ENCODE data around the gene SH3BP4. TPM values are rescaled to one million over a fixed set of nuclear protein-coding genes. Genes with fewer than 3 reads are reported as not detected.

The SH3BP4 gene
- polyA plus RNA-seq, 1 donor from 2014 or later = 2.0 TPM

DNA sequence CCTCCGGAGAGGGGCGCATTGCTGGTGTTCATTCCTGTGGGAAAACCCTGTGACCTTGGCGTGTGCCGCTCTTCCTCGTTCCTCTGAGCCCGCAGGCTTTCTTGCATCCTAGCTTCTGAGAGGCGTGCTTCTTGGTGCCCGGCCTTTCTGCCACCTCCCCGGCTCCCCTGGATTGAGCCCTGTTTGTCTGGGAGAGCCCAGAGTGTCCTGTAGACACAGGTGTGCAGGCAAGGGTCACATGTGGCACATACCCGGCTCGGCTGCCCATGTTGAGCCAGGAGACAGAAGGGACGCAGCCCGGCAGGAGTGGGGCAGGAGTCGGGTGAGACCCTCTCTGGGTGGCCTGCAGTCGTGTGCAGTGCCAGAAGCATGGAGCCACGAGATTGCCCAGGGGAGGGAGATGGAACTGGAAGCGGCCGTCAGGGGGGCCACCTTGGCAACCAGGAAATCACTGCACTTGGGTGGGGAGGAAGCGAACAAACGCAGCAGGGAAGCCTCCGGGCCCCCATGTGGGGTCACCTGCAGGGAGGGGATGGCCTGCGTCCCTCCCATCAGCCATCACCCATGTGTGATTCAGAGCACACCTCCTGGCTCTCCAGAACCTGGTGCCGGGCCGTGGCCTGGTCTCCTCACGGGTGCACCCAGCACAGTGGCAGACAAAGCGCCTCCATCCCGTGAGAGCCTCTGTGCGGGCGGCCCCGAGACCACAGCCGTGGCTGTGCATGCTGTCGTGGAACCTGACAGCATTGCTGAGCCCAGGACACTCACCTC lies 92.9 kb downstream of the SH3BP4 start:
- H3K9me3 Mint-ChIP-seq = no peaks in the 10 kb centered on the region
- H3K4me1 Mint-ChIP-seq = peaks cover 31 to 35% (median 33%) of the 10 kb centered on the region in 3 donors
- H3K36me3 Mint-ChIP-seq = no peaks in the 10 kb centered on the region
- peak overlapping the region; percentile 68 to 92 (median 82) for H3K4me3 Mint-ChIP-seq
- H3K27me3 Mint-ChIP-seq = peaks cover 6% of the 10 kb centered on the region
- H3K27ac Mint-ChIP-seq = peak overlapping the region; percentile 84 to 94 (median 94)

DNA sequence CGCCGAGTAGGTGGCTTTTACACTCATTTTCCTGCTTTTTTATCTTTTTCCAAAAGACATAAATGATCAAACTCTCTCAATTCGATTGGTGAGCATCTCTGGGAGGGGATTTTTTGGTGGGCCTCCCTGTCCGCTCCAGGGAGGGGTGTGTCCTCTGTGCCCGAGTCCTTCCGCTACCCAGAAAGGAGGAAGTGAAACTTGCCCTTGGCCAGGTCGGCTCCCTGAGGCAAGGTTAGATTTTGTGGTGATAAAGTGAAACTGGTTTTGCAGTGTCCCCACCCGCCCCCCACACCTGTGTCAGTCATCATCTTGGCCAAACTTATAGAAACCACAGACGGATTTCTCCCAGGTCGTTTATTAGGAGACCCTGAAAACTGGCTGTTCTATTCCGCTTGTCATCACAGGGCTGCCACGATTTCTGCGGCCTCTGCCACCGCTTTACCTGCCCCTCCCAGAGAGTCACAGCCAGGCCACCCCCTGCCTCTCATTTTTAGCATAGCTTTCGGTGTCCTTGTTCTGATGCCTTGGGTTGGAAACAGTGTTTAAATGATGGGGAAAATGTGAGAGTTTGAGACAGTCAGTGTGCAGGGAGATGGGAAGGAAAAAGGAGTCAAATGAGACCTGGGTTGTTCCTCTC lies 93.6 kb downstream of the SH3BP4 start:
- peak overlapping the region; percentile 68 to 92 (median 82) for H3K4me3 Mint-ChIP-seq
- H3K27me3 Mint-ChIP-seq = peaks cover 9% of the 10 kb centered on the region
- peaks cover 31 to 35% (median 33%) of the 10 kb centered on the region in 3 donors for H3K4me1 Mint-ChIP-seq
- H3K9me3 Mint-ChIP-seq = no peaks in the 10 kb centered on the region
- peak overlapping the region; percentile 84 to 94 (median 93) for H3K27ac Mint-ChIP-seq
- H3K36me3 Mint-ChIP-seq = no peaks in the 10 kb centered on the region

DNA sequence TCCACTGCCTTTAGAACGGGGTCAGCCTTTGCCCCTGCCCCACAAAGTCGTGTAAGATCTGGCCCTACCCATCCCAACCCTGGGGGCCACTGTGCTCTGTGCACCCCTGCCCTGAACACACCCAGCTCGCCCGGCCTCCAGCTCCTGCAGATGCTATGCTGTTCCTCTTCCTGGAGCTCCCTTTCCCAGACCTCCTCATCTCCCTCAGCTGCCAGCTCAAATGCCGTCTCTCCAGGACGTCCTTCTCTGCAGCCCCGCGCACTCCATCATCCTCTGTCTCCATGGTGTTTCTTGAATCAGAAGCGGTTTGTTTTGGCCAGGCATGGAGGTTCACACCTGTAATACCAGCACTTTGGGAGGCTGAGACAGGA lies 94.1 kb downstream of the SH3BP4 start:
- Mint-ChIP-seq H3K36me3 (no peaks in the 10 kb centered on the region), H3K4me1 (peaks cover 31 to 36% (median 35%) of the 10 kb centered on the region in 3 donors), H3K27ac (peak overlapping the region; percentile 78 to 94 (median 84)), H3K27me3 (peaks cover 9% of the 10 kb centered on the region), H3K4me3 (peak overlapping the region; percentile 21 to 92 (median 59)), H3K9me3 (no peaks in the 10 kb centered on the region)

DNA sequence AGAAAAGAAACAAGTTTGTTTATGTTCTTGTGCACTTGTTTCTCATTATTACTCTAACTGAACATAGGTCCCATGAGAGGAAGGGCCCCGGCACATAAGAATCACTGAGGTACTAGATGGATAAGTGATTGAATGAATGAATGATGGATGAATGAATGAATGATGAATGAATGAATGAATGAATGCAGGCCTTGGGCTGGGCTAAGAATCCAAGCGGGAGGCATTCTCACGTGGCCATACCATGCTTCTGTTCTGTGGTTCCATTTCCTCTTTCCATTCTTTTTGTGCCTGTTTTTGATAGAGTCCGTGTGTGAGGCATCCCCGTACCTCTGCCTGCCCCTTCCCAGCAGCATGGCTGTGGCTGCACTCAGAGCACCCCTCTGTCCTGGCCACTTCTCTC lies 94.8 kb downstream of the SH3BP4 start:
- Mint-ChIP-seq H3K36me3 (no peaks in the 10 kb centered on the region), H3K4me1 (peaks cover 31 to 41% (median 38%) of the 10 kb centered on the region in 3 donors), H3K9me3 (no peaks in the 10 kb centered on the region), H3K4me3 (peak overlapping the region; percentile 21 to 65 (median 44)), H3K27ac (peak overlapping the region in 2 of 3 donors; percentile 58 to 84), H3K27me3 (peaks cover 9% of the 10 kb centered on the region)

DNA sequence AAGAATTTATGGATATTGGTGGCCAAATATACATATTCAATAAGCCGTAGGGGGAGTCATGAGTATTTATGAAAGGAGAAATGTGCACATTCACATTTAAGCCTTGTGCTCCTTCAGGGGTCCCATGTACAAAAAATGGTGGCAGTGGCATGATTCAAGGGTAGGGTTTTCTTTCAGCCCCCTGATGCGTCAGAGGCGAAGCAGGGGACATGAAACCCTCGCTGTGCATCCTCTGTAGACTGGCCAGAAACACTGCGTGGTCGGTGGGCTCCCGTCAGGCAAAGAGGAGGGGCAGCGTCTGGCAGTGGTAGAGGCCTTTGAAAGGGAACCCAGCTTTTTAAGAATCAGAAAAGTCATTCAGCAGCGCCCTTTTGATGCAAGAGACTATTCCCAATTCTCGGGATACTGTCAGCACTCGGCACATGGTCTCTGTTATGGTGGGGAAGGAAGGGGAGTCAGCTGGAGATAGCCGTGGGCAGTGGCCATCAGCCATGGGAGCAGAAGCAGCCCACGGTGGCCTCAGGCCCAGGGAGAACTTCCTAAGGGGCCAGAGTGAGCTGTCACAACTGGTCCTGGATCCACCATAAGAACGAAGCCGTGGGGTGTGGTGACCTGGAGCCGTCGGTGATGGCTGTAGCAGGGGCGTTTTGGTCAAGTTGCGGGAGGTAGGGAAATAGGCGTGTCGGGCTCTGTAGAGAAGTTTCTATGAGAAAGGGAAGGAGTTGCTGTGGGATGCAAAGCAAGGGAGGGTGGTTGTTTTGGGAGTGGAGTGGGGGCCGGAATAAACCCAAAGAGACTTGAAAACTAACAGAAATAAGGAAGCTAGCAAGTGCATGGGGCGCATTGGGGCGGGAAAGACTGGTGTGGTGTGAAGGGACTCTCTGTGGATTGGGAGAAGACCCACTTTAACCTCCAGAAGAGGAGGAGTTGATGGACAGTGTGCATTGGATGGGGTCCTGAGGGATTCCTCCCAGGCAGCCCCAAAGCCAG lies 95.6 kb downstream of the SH3BP4 start:
- H3K27ac Mint-ChIP-seq = peak overlapping the region in 1 of 3 donors; percentile 58
- H3K4me3 Mint-ChIP-seq = peak overlapping the region in 1 of 4 donors; percentile 33
- no peaks in the 10 kb centered on the region for H3K36me3 Mint-ChIP-seq
- peaks cover 11% of the 10 kb centered on the region for H3K27me3 Mint-ChIP-seq
- H3K9me3 Mint-ChIP-seq = no peaks in the 10 kb centered on the region
- H3K4me1 Mint-ChIP-seq = peaks cover 31 to 43% (median 40%) of the 10 kb centered on the region in 3 donors

DNA sequence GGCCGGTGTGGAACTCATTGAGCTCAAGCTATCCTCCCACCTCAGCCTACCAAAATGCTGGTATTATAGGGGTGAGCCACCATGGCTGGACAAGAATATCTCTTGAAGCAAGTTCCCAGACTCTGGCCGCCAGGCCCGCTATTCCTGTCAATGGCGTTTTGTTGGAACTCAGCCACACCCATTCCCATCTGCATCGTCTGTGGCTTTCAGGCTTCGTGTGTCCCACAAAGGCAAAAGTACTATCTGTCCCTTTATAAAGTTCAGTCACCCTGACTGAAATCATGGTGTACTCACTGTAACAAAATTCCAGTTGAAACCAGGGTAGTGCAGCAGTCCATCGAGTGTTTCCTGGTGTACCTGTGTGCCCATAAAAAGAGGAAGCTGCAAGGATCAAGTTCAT lies 96.7 kb downstream of the SH3BP4 start:
- Mint-ChIP-seq H3K9me3 (no peaks in the 10 kb centered on the region), H3K27me3 (peaks cover 11% of the 10 kb centered on the region), H3K4me3 (peak overlapping the region in 1 of 4 donors; percentile 27), H3K36me3 (no peaks in the 10 kb centered on the region), H3K4me1 (peaks cover 31 to 43% (median 40%) of the 10 kb centered on the region in 3 donors), H3K27ac (no peak overlapping the region)

DNA sequence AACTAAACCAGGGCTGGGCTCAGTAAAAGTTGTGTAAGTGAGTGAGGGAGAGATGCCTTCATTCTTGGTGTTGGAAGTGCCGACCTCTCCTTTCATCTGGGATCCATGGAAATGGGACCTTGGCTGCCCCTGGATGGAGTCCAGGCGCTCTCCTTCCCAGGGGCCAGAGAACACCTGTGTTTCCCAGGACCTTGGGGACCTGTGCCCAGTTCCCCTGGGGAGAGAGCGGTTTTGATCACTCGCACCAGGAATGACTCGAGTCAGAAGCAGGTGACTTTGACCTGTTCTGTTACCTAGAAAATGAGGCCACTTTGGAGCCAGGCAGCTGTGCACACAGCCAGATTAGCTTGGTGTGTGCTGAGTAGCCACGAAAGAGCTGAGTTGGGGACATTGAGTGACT lies 97.3 kb downstream of the SH3BP4 start:
- H3K9me3 Mint-ChIP-seq = no peaks in the 10 kb centered on the region
- H3K36me3 Mint-ChIP-seq = no peaks in the 10 kb centered on the region
- H3K4me1 Mint-ChIP-seq = peaks cover 27 to 38% (median 35%) of the 10 kb centered on the region in 3 donors
- H3K27me3 Mint-ChIP-seq = peaks cover 11% of the 10 kb centered on the region
- no peak overlapping the region for H3K4me3 Mint-ChIP-seq
- no peak overlapping the region for H3K27ac Mint-ChIP-seq

DNA sequence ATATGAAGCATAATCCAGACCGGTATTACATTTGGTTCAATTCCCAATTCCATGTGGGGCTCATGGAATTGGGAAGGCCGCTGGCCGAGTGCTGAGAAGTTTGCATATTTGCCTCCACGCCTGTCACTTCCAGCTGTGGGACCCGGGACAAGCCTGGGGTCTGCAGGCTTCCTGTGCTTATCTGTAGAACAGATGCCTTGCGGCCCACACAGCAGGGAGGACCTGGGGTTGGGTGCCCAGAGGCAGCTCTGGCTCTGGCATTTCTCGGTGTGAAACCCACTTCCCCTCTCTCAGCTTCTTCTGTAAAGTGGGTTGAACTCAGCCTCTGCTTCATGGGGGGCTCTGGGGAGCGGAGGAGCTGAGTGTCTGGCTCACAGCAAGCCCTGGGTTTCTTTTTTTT lies 97.9 kb downstream of the SH3BP4 start:
- Mint-ChIP-seq H3K27ac (no peak overlapping the region), H3K36me3 (no peaks in the 10 kb centered on the region), H3K4me1 (peaks cover 25 to 34% (median 29%) of the 10 kb centered on the region in 3 donors), H3K9me3 (no peaks in the 10 kb centered on the region), H3K27me3 (peaks cover 12% of the 10 kb centered on the region), H3K4me3 (no peak overlapping the region)

DNA sequence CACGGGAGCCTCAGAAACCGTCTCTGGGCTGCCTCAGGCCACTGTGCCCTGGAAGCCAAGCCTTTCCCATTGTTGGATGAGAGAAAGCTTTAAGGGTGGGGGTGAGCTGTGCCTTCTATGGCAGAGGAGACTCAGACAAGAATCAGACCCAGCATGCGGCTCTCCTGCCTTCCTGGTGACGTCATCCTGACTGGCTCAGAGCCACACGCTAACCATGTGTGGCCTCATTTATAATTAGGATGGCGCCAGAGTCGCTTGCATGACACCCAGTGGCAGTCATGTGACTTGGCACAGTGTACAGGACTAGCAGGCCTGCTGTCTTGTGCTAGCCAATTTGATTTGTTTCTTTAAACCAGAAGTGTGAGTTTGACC lies 99.1 kb downstream of the SH3BP4 start:
- peaks cover 13% of the 10 kb centered on the region for H3K27me3 Mint-ChIP-seq
- no peaks in the 10 kb centered on the region for H3K9me3 Mint-ChIP-seq
- H3K4me3 Mint-ChIP-seq = no peak overlapping the region
- no peak overlapping the region for H3K27ac Mint-ChIP-seq
- H3K4me1 Mint-ChIP-seq = peaks cover 24 to 32% (median 25%) of the 10 kb centered on the region in 3 donors
- H3K36me3 Mint-ChIP-seq = no peaks in the 10 kb centered on the region

DNA sequence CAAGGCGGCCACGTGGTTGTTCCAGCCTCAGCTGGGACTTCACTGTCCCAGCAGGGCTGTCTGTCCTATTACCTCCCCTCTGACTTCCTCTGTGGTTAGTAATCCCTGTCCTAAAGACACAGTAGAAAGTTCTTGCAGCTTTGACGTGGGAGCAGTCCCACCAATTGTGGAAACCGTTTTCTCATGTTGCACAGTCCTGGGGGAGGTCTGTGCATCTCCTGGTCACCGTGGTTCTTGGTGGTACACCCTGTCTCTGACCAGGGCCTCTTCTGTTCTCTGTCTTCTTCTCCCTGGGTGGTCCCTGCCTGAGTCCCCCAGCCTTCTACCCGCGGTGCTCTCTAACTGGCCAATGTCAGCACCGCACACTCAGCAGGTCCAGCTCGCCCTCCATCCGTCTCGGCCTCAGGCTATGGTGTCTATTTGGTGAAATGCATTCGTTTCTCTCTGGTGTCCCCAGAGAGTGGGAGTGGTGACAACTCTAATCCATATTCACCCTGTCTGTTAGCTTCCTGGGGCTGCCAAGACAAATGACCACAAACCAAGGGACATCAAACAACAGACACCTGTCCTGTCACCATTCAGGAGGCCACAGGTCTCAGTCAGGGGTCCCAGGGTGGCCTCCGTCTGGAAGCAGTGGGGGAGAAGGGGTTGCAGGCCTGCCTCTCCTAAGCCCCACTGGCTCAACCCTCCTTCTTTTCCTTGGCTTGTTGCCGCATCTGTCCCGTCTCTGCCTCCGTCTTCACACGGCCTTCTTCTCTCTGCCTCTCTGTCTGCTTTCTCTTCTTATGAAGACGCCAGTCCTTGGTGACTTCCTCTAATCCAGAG lies 99.8 kb downstream of the SH3BP4 start:
- Mint-ChIP-seq H3K36me3 (no peaks in the 10 kb centered on the region), H3K27ac (no peak overlapping the region), H3K9me3 (no peaks in the 10 kb centered on the region), H3K4me1 (peaks cover 19 to 26% (median 20%) of the 10 kb centered on the region in 3 donors), H3K4me3 (no peak overlapping the region), H3K27me3 (peaks cover 10% of the 10 kb centered on the region)

DNA sequence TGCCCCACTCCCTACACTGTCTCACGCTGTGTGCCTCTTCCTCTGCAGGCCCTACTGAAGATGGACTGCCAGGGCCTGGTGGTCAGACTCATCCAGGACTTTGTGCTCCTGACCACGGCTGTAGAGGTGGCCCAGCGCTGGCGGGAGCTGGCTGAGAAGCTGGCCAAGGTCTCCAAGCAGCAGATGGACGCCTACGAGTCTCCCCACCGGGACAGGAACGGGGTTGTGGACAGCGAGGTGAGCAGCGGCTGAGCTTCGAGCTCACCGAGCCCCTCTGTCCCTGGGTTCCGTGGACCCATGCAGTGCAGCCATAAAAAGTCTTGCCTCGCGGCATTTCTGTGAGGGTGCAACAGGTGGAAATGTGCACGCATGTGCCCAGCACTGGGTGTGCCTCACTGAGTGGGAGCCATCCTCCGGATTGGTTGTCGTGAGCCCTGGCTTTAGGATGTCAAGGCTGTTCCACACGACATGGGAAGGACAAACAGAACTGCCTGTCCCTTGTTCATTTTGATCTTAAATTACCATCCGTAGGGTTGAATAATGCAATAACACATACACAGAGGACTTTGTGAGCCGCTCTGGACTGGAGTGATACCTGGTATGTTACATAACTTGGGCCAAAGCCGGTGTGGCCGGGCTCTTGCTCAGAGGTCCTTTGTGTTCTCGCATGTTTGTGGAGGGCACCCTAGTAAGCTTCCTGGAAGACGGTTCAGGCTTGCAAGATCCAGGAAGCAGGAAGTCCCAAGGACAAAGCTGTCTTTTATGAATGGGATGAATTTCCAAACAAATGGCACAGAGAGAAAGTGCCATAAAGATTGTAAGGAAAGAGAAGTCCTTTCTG lies 100.9 kb downstream of the SH3BP4 start:
- Mint-ChIP-seq H3K36me3 (no peaks in the 10 kb centered on the region), H3K27me3 (peaks cover 10% of the 10 kb centered on the region), H3K4me3 (no peak overlapping the region), H3K9me3 (no peaks in the 10 kb centered on the region), H3K27ac (no peak overlapping the region), H3K4me1 (peaks cover 15 to 21% (median 15%) of the 10 kb centered on the region in 3 donors)

DNA sequence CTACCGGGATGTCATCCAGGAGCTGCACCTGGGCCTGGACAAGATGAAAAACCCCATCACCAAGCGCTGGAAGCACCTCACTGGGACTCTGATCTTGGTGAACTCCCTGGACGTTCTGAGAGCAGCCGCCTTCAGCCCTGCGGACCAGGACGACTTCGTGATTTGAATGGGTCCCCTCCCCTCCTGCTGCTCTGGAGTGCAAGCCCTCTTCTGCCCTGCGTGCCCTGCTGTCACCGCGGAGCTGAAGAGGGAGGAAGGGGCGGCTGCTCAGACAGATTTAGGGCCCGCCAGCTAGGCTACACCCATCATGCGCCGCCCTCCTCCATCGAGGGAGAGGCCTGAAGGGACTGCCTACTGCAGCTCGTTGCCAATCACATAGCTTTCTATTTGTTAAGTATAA lies 101.8 kb downstream of the SH3BP4 start:
- Mint-ChIP-seq H3K4me3 (no peak overlapping the region), H3K36me3 (no peaks in the 10 kb centered on the region), H3K9me3 (no peaks in the 10 kb centered on the region), H3K27ac (no peak overlapping the region), H3K27me3 (peaks cover 12% of the 10 kb centered on the region), H3K4me1 (peaks cover 13 to 19% (median 15%) of the 10 kb centered on the region in 3 donors)

DNA sequence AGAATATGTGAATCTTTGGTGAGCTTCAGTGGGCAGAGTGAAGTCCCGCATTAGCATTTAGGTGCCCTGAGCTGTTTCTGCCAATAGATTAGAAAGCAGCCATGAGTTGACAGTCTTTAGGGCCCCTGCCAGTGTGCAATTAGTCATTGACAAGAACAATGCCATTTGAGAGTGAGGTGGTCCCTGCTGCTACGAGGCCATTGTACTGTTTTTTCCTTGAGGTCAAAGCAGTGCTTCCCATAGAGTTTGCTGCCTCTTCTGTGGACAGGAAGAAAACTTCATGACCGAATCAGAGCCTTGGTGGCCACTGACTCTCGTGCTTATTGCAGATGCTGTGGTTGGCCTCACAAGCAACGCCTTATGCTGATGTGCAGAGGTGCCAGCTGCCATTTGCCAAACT lies 102.7 kb downstream of the SH3BP4 start:
- H3K9me3 Mint-ChIP-seq = no peaks in the 10 kb centered on the region
- H3K27ac Mint-ChIP-seq = no peak overlapping the region
- peaks cover 12% of the 10 kb centered on the region for H3K27me3 Mint-ChIP-seq
- H3K36me3 Mint-ChIP-seq = no peaks in the 10 kb centered on the region
- H3K4me1 Mint-ChIP-seq = peaks cover 13 to 18% (median 15%) of the 10 kb centered on the region in 3 donors
- H3K4me3 Mint-ChIP-seq = no peak overlapping the region
